Measurements from ENCODE around the gene EIF4B.
A peak's percentile ranks its signal among the peaks of the same experiment; 100 is the strongest.

EIF4B gene

GRCh38 chr12:53053218-53054111 is 47.2 kb downstream of the EIF4B start:
- Mint-ChIP-seq H3K27ac (peak overlapping the region; percentile 83), H3K27me3 (ENCODE audit: low read depth, poor library complexity) (peaks cover 14% of the 10 kb centered on the region), H3K4me3 (peak overlapping the region; percentile 92), H3K9me3 (no peaks in the 10 kb centered on the region), H3K4me1 (peaks cover 74% of the 10 kb centered on the region), H3K36me3 (ENCODE audit: low read depth) (no peaks in the 10 kb centered on the region)
- TF ChIP-seq, protein P1, sequence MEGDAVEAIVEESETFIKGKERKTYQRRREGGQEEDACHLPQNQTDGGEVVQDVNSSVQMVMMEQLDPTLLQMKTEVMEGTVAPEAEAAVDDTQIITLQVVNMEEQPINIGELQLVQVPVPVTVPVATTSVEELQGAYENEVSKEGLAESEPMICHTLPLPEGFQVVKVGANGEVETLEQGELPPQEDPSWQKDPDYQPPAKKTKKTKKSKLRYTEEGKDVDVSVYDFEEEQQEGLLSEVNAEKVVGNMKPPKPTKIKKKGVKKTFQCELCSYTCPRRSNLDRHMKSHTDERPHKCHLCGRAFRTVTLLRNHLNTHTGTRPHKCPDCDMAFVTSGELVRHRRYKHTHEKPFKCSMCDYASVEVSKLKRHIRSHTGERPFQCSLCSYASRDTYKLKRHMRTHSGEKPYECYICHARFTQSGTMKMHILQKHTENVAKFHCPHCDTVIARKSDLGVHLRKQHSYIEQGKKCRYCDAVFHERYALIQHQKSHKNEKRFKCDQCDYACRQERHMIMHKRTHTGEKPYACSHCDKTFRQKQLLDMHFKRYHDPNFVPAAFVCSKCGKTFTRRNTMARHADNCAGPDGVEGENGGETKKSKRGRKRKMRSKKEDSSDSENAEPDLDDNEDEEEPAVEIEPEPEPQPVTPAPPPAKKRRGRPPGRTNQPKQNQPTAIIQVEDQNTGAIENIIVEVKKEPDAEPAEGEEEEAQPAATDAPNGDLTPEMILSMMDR (IDR thresholded peaks at IDR 0.05) = peak; percentile 43
- DNase-seq = peak; percentile 51

GRCh38 chr12:53054112-53054878 is 48.0 kb downstream of the EIF4B start:
- Mint-ChIP-seq H3K27ac (peak overlapping the region; percentile 83), H3K4me3 (peak overlapping the region; percentile 92), H3K36me3 (ENCODE audit: low read depth) (no peaks in the 10 kb centered on the region), H3K9me3 (no peaks in the 10 kb centered on the region), H3K27me3 (ENCODE audit: low read depth, poor library complexity) (peaks cover 14% of the 10 kb centered on the region), H3K4me1 (peaks cover 65% of the 10 kb centered on the region)
- DNase-seq = peak; percentile 94
- TF ChIP-seq, protein P1 (IDR thresholded peaks at IDR 0.05) = no peak

DNA sequence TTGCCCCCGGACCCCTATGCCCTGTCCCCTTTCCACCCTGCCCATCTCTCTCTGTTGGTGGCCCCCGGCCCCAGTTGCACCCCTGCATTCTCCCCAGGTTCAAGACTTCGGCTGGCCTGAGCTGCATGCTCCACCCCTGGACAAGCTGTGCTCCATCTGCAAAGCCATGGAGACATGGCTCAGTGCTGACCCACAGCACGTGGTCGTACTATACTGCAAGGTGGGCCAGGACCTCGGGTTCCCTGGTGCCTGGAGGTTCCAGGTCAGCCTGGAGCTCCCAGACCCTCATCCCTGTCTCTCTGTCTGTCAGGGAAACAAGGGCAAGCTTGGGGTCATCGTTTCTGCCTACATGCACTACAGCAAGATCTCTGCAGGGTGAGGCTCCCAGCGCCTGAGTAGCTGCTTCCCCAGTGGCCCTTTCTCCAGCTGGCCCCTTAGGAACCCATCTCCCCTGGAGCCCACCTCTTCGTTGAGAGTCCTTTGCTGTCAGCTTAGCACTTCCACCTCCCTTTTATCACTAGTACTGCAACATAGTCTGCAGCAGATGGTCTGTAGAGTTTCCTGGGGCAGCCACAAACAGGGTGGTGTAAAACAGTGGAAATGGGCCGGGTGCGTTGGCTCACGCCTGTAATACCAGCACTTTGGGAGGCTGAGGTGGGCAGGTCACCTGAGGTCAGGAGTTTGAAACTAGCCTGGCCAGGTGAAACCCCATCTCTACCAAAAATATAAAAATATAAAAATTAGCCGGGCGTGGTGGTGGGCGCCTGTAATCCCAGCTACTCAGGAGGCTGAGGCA is 49.4 kb downstream of the EIF4B start:
- Mint-ChIP-seq H3K27ac (no peak overlapping the region), H3K27me3 (ENCODE audit: low read depth, poor library complexity) (peaks cover 14% of the 10 kb centered on the region)

DNA sequence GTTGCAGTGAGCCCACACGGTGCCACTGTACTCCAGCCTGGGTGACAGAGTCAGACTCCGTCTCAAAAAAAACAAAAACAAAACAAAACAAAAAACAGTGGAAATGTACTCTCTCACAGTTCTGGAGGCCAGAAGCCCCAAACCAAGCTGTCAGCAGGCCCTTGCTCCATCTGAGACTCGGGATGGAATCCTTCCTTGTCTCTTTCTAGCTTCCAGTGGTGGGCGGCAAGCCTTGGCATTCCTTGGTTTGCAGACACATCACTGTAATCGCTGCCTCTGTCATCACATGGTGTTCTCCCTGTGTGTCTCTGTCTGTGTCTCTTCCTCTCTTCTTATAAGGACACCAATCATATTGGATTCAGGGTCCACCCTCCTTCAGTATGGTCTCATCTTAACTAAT is 50.0 kb downstream of the EIF4B start:
- DNase-seq = no peak
- H3K4me1 Mint-ChIP-seq = peaks cover 50% of the 10 kb centered on the region
- TF ChIP-seq, protein P1 (IDR thresholded peaks at IDR 0.05) = no peak
- peaks cover 14% of the 10 kb centered on the region for H3K27me3 Mint-ChIP-seq (ENCODE audit: low read depth, poor library complexity)
- H3K27ac Mint-ChIP-seq = peak overlapping the region; percentile 58
- H3K9me3 Mint-ChIP-seq = no peaks in the 10 kb centered on the region
- no peak overlapping the region for H3K4me3 Mint-ChIP-seq
- H3K36me3 Mint-ChIP-seq (ENCODE audit: low read depth) = no peaks in the 10 kb centered on the region

More for the DNA sequence above, 49.4 kb downstream of the EIF4B start:
- H3K4me1 Mint-ChIP-seq = peaks cover 55% of the 10 kb centered on the region
- no peak for DNase-seq
- no peaks in the 10 kb centered on the region for H3K9me3 Mint-ChIP-seq
- no peaks in the 10 kb centered on the region for H3K36me3 Mint-ChIP-seq (ENCODE audit: low read depth)
- H3K4me3 Mint-ChIP-seq = peak overlapping the region; percentile 45
- TF ChIP-seq, protein P1 (IDR thresholded peaks at IDR 0.05) = no peak

DNA sequence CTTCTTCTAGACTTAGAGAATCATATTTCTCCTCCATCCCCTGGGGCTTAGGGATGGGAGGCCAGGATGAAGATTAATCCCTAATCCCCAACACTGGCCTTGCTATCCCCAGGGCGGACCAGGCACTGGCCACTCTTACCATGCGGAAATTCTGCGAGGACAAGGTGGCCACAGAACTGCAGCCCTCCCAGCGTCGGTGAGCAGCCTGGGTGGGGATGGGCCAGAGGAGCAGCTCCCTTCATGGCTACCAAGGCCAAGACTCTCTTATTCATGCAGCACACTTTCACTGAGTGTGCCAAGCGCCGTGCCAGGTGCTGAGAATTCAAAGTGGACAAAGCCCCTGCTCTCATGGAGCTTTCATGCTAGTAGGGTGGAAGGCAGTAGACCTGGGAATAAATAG is 50.6 kb downstream of the EIF4B start:
- no peak overlapping the region for H3K4me3 Mint-ChIP-seq
- peaks cover 14% of the 10 kb centered on the region for H3K27me3 Mint-ChIP-seq (ENCODE audit: low read depth, poor library complexity)
- H3K9me3 Mint-ChIP-seq = no peaks in the 10 kb centered on the region
- H3K27ac Mint-ChIP-seq = no peak overlapping the region
- no peak for DNase-seq
- H3K4me1 Mint-ChIP-seq = peaks cover 50% of the 10 kb centered on the region
- H3K36me3 Mint-ChIP-seq (ENCODE audit: low read depth) = no peaks in the 10 kb centered on the region
- TF ChIP-seq, protein P1 (IDR thresholded peaks at IDR 0.05) = no peak
